Measurements from ENCODE around the gene MYOT.
"Not testable (repeated sequence)": the region's sequence is repeated elsewhere in the genome, so short reads cannot be mapped to it uniquely, and the experiment has no call there.

The MYOT gene

GRCh38 chr5:137867664-137868063 is at the start of gene MYOT:
Gene MYOT, plus strand, starts transcription at chr5:137867860. Its CDS starts 2,792 bp downstream, at chr5:137870652.
- DNase-seq (ENCODE audit: low spot score): no peak

GRCh38 chr5:137819766-137820165 is 47.9 kb upstream of the MYOT start:
- DNase-seq (ENCODE audit: low spot score): no peak

- DNase-seq (ENCODE audit: low spot score): peak; percentile 62
Measured at GRCh38 chr5:137822158-137822764, 45.4 kb upstream of the MYOT start.

GRCh38 chr5:137822984-137823383 is 44.7 kb upstream of the MYOT start:
- no peak for DNase-seq (ENCODE audit: low spot score)

GRCh38 chr5:137825165-137825564 is 42.5 kb upstream of the MYOT start:
- DNase-seq (ENCODE audit: low spot score): no peak

GRCh38 chr5:137826067-137826466 is 41.6 kb upstream of the MYOT start:
- DNase-seq (ENCODE audit: low spot score): no peak

GRCh38 chr5:137828180-137828579 is 39.5 kb upstream of the MYOT start:
- DNase-seq (ENCODE audit: low spot score): no peak

GRCh38 chr5:137828664-137829063 is 39.0 kb upstream of the MYOT start:
- DNase-seq (ENCODE audit: low spot score): no peak

- no peak for DNase-seq (ENCODE audit: low spot score)
Measured at GRCh38 chr5:137831105-137831504, 36.6 kb upstream of the MYOT start.

GRCh38 chr5:137831526-137831925 is 36.1 kb upstream of the MYOT start:
- DNase-seq (ENCODE audit: low spot score): no peak

GRCh38 chr5:137832416-137832815 is 35.2 kb upstream of the MYOT start:
- DNase-seq (ENCODE audit: low spot score): no peak

GRCh38 chr5:137833463-137833862 is 34.2 kb upstream of the MYOT start:
- peak; percentile 92 for DNase-seq (ENCODE audit: low spot score)

GRCh38 chr5:137834498-137835049 is 33.1 kb upstream of the MYOT start:
- no peak for DNase-seq (ENCODE audit: low spot score)

- DNase-seq (ENCODE audit: low spot score): no peak
Measured at GRCh38 chr5:137836298-137836697, 31.4 kb upstream of the MYOT start.

GRCh38 chr5:137836997-137837396 is 30.7 kb upstream of the MYOT start:
- DNase-seq (ENCODE audit: low spot score): no peak

- peak; percentile 28 for DNase-seq (ENCODE audit: low spot score)
Measured at GRCh38 chr5:137837491-137838394, 29.9 kb upstream of the MYOT start.

- no peak for DNase-seq (ENCODE audit: low spot score)
Measured at GRCh38 chr5:137838976-137839375, 28.7 kb upstream of the MYOT start.

GRCh38 chr5:137842296-137842695 is 25.4 kb upstream of the MYOT start:
- DNase-seq (ENCODE audit: low spot score): no peak

GRCh38 chr5:137843676-137844299 is 23.9 kb upstream of the MYOT start:
- no peak for DNase-seq (ENCODE audit: low spot score)

GRCh38 chr5:137845472-137845871 is 22.2 kb upstream of the MYOT start:
- DNase-seq (ENCODE audit: low spot score): no peak

GRCh38 chr5:137847687-137848086 is 20.0 kb upstream of the MYOT start:
- no peak for DNase-seq (ENCODE audit: low spot score)

GRCh38 chr5:137853165-137853564 is 14.5 kb upstream of the MYOT start:
- not testable (repeated sequence) for DNase-seq (ENCODE audit: low spot score)

GRCh38 chr5:137856201-137856600 is 11.5 kb upstream of the MYOT start:
- no peak for DNase-seq (ENCODE audit: low spot score)

Measured in LoVo (cell line).